ENCODE data around the gene TMEM109.
A peak's percentile ranks its signal among the peaks of the same experiment; 100 is the strongest.

The TMEM109 gene

DNA sequence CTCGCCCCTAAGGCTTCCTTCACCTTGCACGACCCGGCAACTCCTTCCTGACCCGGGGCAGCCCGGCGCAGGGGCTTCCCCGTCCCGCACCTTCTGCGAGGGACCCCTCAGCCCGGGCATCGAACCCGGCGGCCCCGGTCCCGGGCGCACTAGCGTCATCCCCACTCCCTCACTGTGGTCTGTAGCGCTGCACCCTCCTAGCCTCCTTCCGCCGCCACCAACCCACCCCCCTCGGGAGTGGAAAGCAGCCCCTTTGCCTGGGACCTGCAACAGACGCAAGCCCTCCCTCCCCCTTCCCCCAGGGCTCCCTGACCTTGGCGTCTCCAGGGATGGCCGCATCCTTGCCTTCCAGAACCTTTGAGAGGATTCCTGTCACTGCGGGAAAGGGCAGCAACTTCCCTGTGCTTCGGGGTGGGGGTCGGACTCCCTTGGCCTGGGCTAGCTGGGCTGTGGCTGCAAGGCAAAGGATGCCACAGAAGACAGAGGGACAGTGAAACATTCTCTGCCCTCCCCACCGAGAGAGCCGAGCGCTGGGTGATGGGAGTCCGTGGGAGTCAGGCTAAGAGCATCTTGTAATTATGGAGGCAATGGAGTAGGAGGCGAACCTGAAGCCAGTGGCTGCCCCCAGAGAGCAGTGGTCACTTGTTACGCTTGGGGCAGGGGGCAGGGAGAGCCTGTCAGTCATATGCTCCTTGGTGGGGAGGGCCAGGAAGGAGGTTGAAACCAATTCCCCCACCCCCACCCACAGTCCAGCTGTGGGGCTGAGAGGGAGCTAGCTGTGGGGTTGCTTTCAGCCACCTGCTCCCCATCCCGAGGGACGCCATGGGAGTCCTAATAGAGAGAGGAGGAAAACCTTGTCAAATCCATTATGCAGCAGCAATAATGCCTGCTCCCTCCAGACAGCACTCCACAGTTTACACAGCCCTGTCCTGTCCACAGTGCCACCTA lies 11.2 kb downstream of the TMEM109 start:
- Mint-ChIP-seq H3K36me3 (ENCODE audit: low read depth) (peaks cover 51% of the 10 kb centered on the region), H3K27me3 (ENCODE audit: low read depth) (peaks cover 8% of the 10 kb centered on the region), H3K9me3 (no peaks in the 10 kb centered on the region)

DNA sequence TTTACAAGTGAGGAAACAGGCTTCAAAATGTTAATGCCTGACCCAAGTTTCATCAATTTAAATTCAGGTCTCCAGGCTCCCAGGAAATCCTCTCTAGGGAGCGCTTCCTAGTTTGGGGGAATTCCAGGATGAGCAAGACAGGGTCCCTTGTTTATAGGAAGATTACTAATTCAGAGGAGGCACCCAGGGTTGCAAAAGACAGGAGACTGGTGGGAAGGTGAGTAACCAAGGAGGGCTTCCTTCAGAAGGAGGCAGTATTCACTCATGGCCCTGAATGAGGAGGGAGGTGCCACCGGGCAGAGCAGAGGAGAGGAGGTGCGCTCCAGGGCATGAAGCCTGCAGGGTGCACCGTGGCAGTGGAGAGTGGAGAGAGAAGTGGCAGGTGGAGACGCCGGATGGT lies 11.9 kb downstream of the TMEM109 start:
- Mint-ChIP-seq H3K4me1 (peaks cover 35% of the 10 kb centered on the region), H3K27ac (no peak overlapping the region), H3K27me3 (ENCODE audit: low read depth) (peaks cover 8% of the 10 kb centered on the region), H3K36me3 (ENCODE audit: low read depth) (peaks cover 48% of the 10 kb centered on the region), H3K9me3 (no peaks in the 10 kb centered on the region), H3K4me3 (peak overlapping the region; percentile 93 to 94 (median 93))
- no peak for TF ChIP-seq CTCF (IDR thresholded peaks at IDR 0.05; ENCODE audit: unreplicated experiment in 3 of 3)

More for the DNA sequence above, 11.2 kb downstream of the TMEM109 start:
- H3K27ac Mint-ChIP-seq, result peak overlapping the region in 1 of 3 experiments; percentile 46
- peak overlapping the region; percentile 93 to 94 (median 93) for H3K4me3 Mint-ChIP-seq
- no peak for TF ChIP-seq CTCF (IDR thresholded peaks at IDR 0.05; ENCODE audit: unreplicated experiment in 3 of 3)
- peaks cover 42% of the 10 kb centered on the region for H3K4me1 Mint-ChIP-seq

DNA sequence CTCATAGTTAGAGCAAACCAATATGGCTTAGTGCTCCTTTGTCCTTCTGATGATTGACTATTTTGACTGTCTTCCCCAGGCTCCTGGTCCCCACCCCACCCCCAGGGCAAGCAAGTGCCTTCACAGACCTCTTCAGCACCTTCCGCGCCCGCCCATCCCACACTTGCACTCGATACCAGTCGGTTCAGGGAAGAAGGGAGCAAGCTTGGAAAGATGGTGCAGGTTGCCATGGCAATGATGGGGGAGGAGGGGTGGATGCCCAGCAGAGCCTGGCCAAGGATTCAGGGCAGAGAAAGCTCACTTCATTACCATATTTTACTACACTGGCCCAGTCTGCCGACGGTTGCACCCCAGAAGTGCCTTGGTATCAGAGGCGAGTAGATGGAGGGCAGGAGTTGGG lies 12.5 kb downstream of the TMEM109 start:
- peaks cover 8% of the 10 kb centered on the region for H3K27me3 Mint-ChIP-seq (ENCODE audit: low read depth)
- peak overlapping the region; percentile 93 to 94 (median 93) for H3K4me3 Mint-ChIP-seq
- H3K9me3 Mint-ChIP-seq, result no peaks in the 10 kb centered on the region
- no peak overlapping the region for H3K27ac Mint-ChIP-seq
- H3K4me1 Mint-ChIP-seq, result peaks cover 35% of the 10 kb centered on the region
- peaks cover 49% of the 10 kb centered on the region for H3K36me3 Mint-ChIP-seq (ENCODE audit: low read depth)
- no peak for TF ChIP-seq CTCF (IDR thresholded peaks at IDR 0.05; ENCODE audit: unreplicated experiment in 3 of 3)

DNA sequence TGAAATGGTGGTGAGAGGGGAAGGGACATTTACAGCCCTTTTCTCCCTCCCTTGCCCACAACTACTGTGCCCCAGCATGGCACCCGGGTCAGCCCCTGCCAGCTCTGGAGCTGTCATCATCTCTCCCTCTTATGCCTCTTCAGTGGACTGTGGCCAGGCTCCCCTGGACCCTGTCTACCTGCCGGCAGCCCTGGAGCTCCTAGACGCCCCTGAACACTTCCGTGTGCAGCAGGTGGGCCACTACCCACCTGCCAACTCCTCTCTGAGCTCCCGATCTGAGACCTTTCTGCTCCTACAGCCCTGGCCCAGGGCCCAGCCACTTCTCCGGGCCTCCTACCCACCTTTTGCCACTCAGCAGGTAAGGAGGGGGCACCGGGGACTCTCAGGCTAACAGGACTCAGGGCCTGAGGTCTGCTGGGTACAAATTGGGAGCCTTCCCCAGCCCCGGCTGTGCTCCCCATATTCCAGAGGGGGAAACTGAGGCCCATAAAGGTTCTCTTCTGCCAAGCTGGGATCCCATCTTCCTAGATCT lies 13.2 kb downstream of the TMEM109 start:
- peak overlapping the region; percentile 64 to 94 (median 74) for H3K4me3 Mint-ChIP-seq
- no peaks in the 10 kb centered on the region for H3K9me3 Mint-ChIP-seq
- peaks cover 31% of the 10 kb centered on the region for H3K4me1 Mint-ChIP-seq
- TF ChIP-seq CTCF (IDR thresholded peaks at IDR 0.05; ENCODE audit: unreplicated experiment in 3 of 3), result no peak
- H3K27ac Mint-ChIP-seq, result no peak overlapping the region
- H3K27me3 Mint-ChIP-seq (ENCODE audit: low read depth), result peaks cover 8% of the 10 kb centered on the region
- peaks cover 47% of the 10 kb centered on the region for H3K36me3 Mint-ChIP-seq (ENCODE audit: low read depth)

DNA sequence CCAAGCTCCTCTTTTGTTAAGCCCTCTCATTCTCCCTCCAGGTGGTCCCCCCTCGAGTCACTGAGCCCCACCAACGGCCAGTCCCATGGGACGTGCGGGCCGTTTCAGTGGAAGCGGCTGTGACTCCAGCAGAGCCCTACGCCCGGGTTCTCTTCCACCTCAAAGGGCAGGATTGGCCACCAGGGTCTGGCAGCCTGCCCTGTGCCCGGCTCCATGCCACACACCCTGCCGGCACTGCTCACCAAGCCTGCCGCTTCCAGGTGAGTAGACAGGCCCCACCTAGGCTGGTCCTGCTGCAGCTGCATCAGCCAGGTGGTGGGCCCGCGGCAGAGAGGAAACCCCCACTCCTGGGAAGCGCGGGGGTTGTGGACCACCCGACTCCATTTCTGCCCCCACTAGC lies 13.6 kb downstream of the TMEM109 start:
- no peak for TF ChIP-seq CTCF (IDR thresholded peaks at IDR 0.05; ENCODE audit: unreplicated experiment in 3 of 3)
- Mint-ChIP-seq H3K27ac (no peak overlapping the region), H3K9me3 (no peaks in the 10 kb centered on the region), H3K4me3 (peak overlapping the region in 2 of 3 experiments; percentile 52 to 54), H3K27me3 (ENCODE audit: low read depth) (peaks cover 8% of the 10 kb centered on the region), H3K4me1 (peaks cover 26% of the 10 kb centered on the region), H3K36me3 (ENCODE audit: low read depth) (peaks cover 45% of the 10 kb centered on the region)

All from nephron (organoid).